SK-N-SH (cell line): ENCODE data around the gene BSG. TPM values are rescaled to one million over a fixed set of nuclear protein-coding genes. Genes with fewer than 3 reads are reported as not detected.

ENCODE experiments used
- CTCF ChIA-PET: fragments of 300-600, 350-600 bp; formaldehyde crosslinking; extraction: SDS; loops from one replicate; lab custom pipeline; 2021; lab: Yijun Ruan, JAX
- POLR2A ChIA-PET: fragments of 350-600 bp; sonication (Branson Sonifier 250); formaldehyde crosslinking; extraction: SDS; loops from one replicate; lab custom pipeline; 2020; ENCODE audit warnings: antibody characterized with exemption, inconsistent platforms; lab: Yijun Ruan, JAX
- DNase-seq: peaks from one replicate; pipeline ENCODE4 v3.0.0; 2012
- H2AFZ ChIP-seq: fragments of 200-600 bp; sonication (generic); 2 replicates; pipeline ENCODE4 v1.8.1; 2016; ENCODE audit warnings: antibody characterized with exemption, mild to moderate bottlenecking, low read depth
- H3F3A ChIP-seq: fragments of 200-600 bp; sonication (generic); replicated peaks from 2 replicates; pipeline ENCODE3; 2016; ENCODE audit warnings: antibody characterized with exemption, mild to moderate bottlenecking; ENCODE audit not compliant: insufficient read depth
- H3K27ac ChIP-seq, 2 experiments: fragments of 200-500 bp in 1 of 2; fragments of 200-600 bp in 1 of 2; sonication (Bioruptor generic) in 1 of 2; sonication (generic), shearing (Covaris generic) in 1 of 2; 2 replicates each; pipeline versions ENCODE4 v1.5.1 to v1.6.1; 2014 to 2016; ENCODE audit warnings: low read depth in 2 of 2, inconsistent platforms in 1 of 2, low read length in 1 of 2, mild to moderate bottlenecking in 1 of 2, mixed read lengths in 1 of 2
- H3K27me3 ChIP-seq: fragments of 200-600 bp; sonication (generic), shearing (Covaris generic); 2 replicates; pipeline ENCODE4 v1.6.1; 2016; ENCODE audit warnings: mixed run types; ENCODE audit not compliant: insufficient read depth
- H3K36me3 ChIP-seq, 2 experiments: fragments of 200-500 bp in 1 of 2; fragments of 200-600 bp in 1 of 2; sonication (Bioruptor generic) in 1 of 2; sonication (generic) in 1 of 2; replicated peaks in 1 of 2; 2 replicates each; pipeline versions ENCODE3 to v1.5.1; 2014 to 2016; ENCODE audit warnings: low read length in 1 of 2, mild to moderate bottlenecking in 1 of 2; ENCODE audit not compliant: insufficient read depth in 2 of 2, control insufficient read depth in 1 of 2
- H3K4me1 ChIP-seq, 2 experiments: fragments of 200-500 bp in 1 of 2; fragments of 200-600 bp in 1 of 2; sonication (Bioruptor generic) in 1 of 2; sonication (generic), shearing (Covaris generic) in 1 of 2; 2 replicates each; pipeline versions ENCODE4 v1.5.1 to v1.6.1; 2014 to 2016; ENCODE audit warnings: low read depth in 1 of 2, low read length in 1 of 2, mixed run types in 1 of 2; ENCODE audit not compliant: insufficient read depth in 2 of 2, control insufficient read depth in 1 of 2
- H3K4me2 ChIP-seq: fragments of 200-600 bp; sonication (generic), shearing (Covaris generic); 2 replicates; pipeline ENCODE4 v1.6.1; 2017; ENCODE audit warnings: mixed run types
- H3K4me3 ChIP-seq, 2 experiments: fragments of 200-500 bp in 1 of 2; fragments of 200-600 bp in 1 of 2; sonication (Bioruptor generic) in 1 of 2; sonication (generic), shearing (Covaris generic) in 1 of 2; 2 replicates each; pipeline versions ENCODE4 v1.5.1 to v1.8.1; 2014 to 2016; ENCODE audit warnings: low read depth in 2 of 2, inconsistent platforms in 1 of 2, low read length in 1 of 2, mild to moderate bottlenecking in 1 of 2, mixed read lengths in 1 of 2, moderate library complexity in 1 of 2
- H3K79me2 ChIP-seq: fragments of 200-600 bp; sonication (generic); 2 replicates; pipeline ENCODE4 v1.8.1; 2017; ENCODE audit warnings: mild to moderate bottlenecking; ENCODE audit not compliant: insufficient read depth
- H3K9ac ChIP-seq: fragments of 200-600 bp; sonication (generic); 2 replicates; pipeline ENCODE4 v1.6.1; 2017; ENCODE audit warnings: mixed run types
- H3K9me2 ChIP-seq: fragments of 200-600 bp; sonication (generic); 2 replicates; pipeline ENCODE4 v1.6.1; 2017; ENCODE audit warnings: mixed run types
- H3K9me3 ChIP-seq: fragments of 200-600 bp; sonication (generic); 2 replicates; pipeline ENCODE4 v1.6.1; 2017; ENCODE audit warnings: mixed run types, mild to moderate bottlenecking, moderate library complexity
- H4K20me1 ChIP-seq: fragments of 200-600 bp; sonication (generic); 2 replicates; pipeline ENCODE4 v1.6.1; 2017; ENCODE audit warnings: mild to moderate bottlenecking, mixed run types; ENCODE audit not compliant: insufficient read depth
- CTCF ChIP-seq: fragments of 200-600 bp; sonication (generic); IDR thresholded peaks from 2 replicates; pipeline ENCODE4 v1.6.1; 2017; ENCODE audit warnings: antibody characterized with exemption, mild to moderate bottlenecking, moderate library complexity
- EZH2phosphoT487 ChIP-seq: fragments of 200-600 bp; sonication (generic); IDR thresholded peaks from 2 replicates; pipeline ENCODE4 v1.6.1; 2017; ENCODE audit warnings: low read depth, mixed run types, mild to moderate bottlenecking, antibody characterized with exemption, moderate library complexity, borderline replicate concordance
- FOXM1 ChIP-seq: IDR thresholded peaks from 2 replicates; pipeline ENCODE4 v1.4.0; 2012; ENCODE audit warnings: low read depth, mild to moderate bottlenecking
- GATA2 ChIP-seq: sonication (generic); formaldehyde crosslinking; IDR thresholded peaks from 2 replicates; pipeline ENCODE4 v1.5.0; 2020; ENCODE audit warnings: mild to moderate bottlenecking, missing genetic modification reagents
- IRF3 ChIP-seq: fragments of 150-350 bp; IDR thresholded peaks from 2 replicates; pipeline ENCODE4 v1.6.1; 2016; ENCODE audit warnings: mild to moderate bottlenecking, low read depth, low read length
- JUND ChIP-seq: IDR thresholded peaks from 2 replicates; pipeline ENCODE4 v1.4.0; 2012
- NRF1 ChIP-seq: IDR thresholded peaks from 2 replicates; pipeline ENCODE4 v1.6.1; 2012; ENCODE audit warnings: low read depth, mild to moderate bottlenecking, low read length
- POLR2AphosphoS5 ChIP-seq: IDR thresholded peaks from 2 replicates; pipeline ENCODE4 v1.6.1; 2012; ENCODE audit warnings: low read depth, low read length
- REST ChIP-seq: IDR thresholded peaks from 2 replicates; pipeline ENCODE4 v1.6.1; 2012; ENCODE audit warnings: mild to moderate bottlenecking, low read depth, low read length, moderate library complexity
- RXRA ChIP-seq: IDR thresholded peaks from 2 replicates; pipeline ENCODE4 v1.4.0; 2012; ENCODE audit warnings: low read depth, mild to moderate bottlenecking, borderline replicate concordance
- SIN3A ChIP-seq: IDR thresholded peaks from 2 replicates; pipeline ENCODE4 v1.6.1; 2012; ENCODE audit warnings: low read depth, mild to moderate bottlenecking, low read length, moderate library complexity, borderline replicate concordance
- SMC3 ChIP-seq: IDR thresholded peaks from 2 replicates; pipeline ENCODE4 v1.6.1; 2012; ENCODE audit warnings: low read depth, low read length, improper control_type of control experiment
- TAF1 ChIP-seq: IDR thresholded peaks from 2 replicates; pipeline ENCODE4 v1.6.1; 2012; ENCODE audit warnings: low read depth, mild to moderate bottlenecking, low read length, moderate library complexity, borderline replicate concordance
- TCF12 ChIP-seq: IDR thresholded peaks from 2 replicates; pipeline ENCODE4 v1.4.0; 2012
- YY1 ChIP-seq: IDR thresholded peaks from 2 replicates; pipeline ENCODE4 v1.4.0; 2012; ENCODE audit warnings: low read depth, mild to moderate bottlenecking
- WGBS: methylation state at CpG from one replicate; pipeline ENCODE4 v1.1.6; 2017; ENCODE audit warnings: low lambda C conversion rate; 5-methylcytosine and 5-hydroxymethylcytosine counted together
- polyA plus RNA-seq, 3 experiments: library from polyadenylated mRNA; depleted of rRNA; stranded (reverse); fragments of >200 nt; gene quantifications; 2 replicates each; pipeline ENCODE4 v1.2.3, GENCODE V29; 2012
- TF ChIP-seq, protein P1 (sequence below): IDR thresholded peaks from 2 replicates; pipeline ENCODE4 v1.4.0; 2012; ENCODE audit warnings: low read depth, borderline replicate concordance
- TF ChIP-seq, protein P2 (sequence below): IDR thresholded peaks from 2 replicates; pipeline ENCODE4 v1.4.0; 2012; ENCODE audit warnings: low read depth, borderline replicate concordance
- TF ChIP-seq, protein P3 (sequence below): fragments of 150-350 bp; IDR thresholded peaks from 2 replicates; pipeline ENCODE4 v1.6.1; 2017; ENCODE audit warnings: antibody characterized with exemption, low read length, low read depth, borderline replicate concordance
- TF ChIP-seq, protein P4 (sequence below): IDR thresholded peaks from 2 replicates; pipeline ENCODE4; 2012

The BSG gene
- polyA plus RNA-seq, 1 of the 3 experiments (the other 2 are of a cell fraction) = 835 TPM

DNA sequence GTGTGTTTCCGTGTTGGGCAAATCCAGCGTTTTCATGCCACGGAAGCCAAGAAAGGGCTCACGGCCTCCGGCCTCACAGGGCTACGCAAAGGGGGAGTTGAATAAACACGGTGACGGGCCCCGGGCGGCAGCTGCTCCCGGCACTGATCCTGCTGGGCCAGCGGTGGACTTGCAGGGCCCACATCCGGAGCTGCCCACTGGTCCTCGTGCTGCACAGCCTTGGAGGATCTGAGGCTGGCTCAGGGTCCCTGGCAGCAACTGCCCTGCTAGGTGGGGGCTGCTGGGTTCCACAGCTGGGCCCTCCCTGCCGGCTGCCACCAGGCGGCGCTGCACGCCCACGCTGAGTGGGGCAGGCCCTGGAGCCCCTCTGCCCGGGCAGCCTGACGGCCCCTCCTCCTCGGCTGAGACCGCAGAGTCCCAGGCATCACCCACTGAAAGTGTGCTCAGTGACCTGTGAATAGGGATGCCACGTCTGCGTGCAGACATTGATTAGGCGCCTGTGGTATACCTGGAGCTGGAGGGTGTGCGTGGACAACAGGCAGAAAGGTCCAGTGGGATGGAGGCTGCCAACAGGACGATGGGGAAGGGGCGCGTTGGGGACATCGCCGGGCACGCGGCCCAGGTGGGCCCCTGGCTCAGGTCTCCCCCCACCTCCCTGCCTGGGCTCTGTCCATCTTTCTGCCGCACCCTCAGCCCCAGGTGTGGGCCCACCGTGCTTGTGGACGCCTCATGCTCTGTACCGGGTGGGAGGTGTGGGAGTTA, 12.0 kb downstream of the BSG start:
- Histone ChIP-seq H3K27me3 (no peaks in the 10 kb centered on the region), H3K9me3 (no peaks in the 10 kb centered on the region), H3K9ac (no peak overlapping the region), H3F3A (peaks cover 20% of the 10 kb centered on the region), H3K4me3 (peak overlapping the region in 1 of 2 experiments; percentile 41; a peak in 1 of 4 replicates), H3K4me1 (peaks cover 4 to 16% of the 10 kb centered on the region in 2 experiments; a peak in 1 of 4 replicates), H3K27ac (no peak overlapping the region), H4K20me1 (peaks cover 47% of the 10 kb centered on the region), H2AFZ (no peak overlapping the region), H3K4me2 (no peak overlapping the region), H3K36me3 (peaks cover 0 to 28% of the 10 kb centered on the region in 2 experiments), H3K9me2 (no peaks in the 10 kb centered on the region), H3K79me2 (peaks cover 11% of the 10 kb centered on the region)
- CTCF ChIA-PET = interaction anchor here (0.6 to 2.8 kb wide), 33 partner anchors 9 to 659 kb away, joined by 3 to 30 read pairs (median 4); partner anchors contain the start of genes BSG, CDC34 and RNF126
- peak; percentile 95 for DNase-seq
- WGBS = 74% methylated on average over 31 of the region's 38 CpGs
- POLR2A ChIA-PET = interaction anchor here (0.7 kb wide), 1 partner anchor 12 kb away, joined by 3 read pairs; the partner anchor contains the start of gene BSG
- TF ChIP-seq CTCF (peak; percentile 87), GATA2 (CRISPR knock-in tag) (no peak), REST (no peak), JUND (no peak), NRF1 (no peak), SMC3 (peak; percentile 65), TAF1 (no peak), EZH2phosphoT487 (no peak), YY1 (no peak), POLR2AphosphoS5 (0 out of 2 replicates have a peak, but pooled peaks have one; percentile 9), SIN3A (no peak; the same call in 1 of the 2 replicates), TCF12 (no peak), IRF3 (no peak), FOXM1 (no peak), RXRA (no peak)
- TF ChIP-seq, protein P1, sequence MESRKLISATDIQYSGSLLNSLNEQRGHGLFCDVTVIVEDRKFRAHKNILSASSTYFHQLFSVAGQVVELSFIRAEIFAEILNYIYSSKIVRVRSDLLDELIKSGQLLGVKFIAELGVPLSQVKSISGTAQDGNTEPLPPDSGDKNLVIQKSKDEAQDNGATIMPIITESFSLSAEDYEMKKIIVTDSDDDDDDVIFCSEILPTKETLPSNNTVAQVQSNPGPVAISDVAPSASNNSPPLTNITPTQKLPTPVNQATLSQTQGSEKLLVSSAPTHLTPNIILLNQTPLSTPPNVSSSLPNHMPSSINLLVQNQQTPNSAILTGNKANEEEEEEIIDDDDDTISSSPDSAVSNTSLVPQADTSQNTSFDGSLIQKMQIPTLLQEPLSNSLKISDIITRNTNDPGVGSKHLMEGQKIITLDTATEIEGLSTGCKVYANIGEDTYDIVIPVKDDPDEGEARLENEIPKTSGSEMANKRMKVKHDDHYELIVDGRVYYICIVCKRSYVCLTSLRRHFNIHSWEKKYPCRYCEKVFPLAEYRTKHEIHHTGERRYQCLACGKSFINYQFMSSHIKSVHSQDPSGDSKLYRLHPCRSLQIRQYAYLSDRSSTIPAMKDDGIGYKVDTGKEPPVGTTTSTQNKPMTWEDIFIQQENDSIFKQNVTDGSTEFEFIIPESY = no peak
- TF ChIP-seq, protein P2, sequence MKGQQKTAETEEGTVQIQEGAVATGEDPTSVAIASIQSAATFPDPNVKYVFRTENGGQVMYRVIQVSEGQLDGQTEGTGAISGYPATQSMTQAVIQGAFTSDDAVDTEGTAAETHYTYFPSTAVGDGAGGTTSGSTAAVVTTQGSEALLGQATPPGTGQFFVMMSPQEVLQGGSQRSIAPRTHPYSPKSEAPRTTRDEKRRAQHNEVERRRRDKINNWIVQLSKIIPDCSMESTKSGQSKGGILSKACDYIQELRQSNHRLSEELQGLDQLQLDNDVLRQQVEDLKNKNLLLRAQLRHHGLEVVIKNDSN = no peak
- TF ChIP-seq, protein P3, sequence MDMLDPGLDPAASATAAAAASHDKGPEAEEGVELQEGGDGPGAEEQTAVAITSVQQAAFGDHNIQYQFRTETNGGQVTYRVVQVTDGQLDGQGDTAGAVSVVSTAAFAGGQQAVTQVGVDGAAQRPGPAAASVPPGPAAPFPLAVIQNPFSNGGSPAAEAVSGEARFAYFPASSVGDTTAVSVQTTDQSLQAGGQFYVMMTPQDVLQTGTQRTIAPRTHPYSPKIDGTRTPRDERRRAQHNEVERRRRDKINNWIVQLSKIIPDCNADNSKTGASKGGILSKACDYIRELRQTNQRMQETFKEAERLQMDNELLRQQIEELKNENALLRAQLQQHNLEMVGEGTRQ = no peak
- TF ChIP-seq, protein P4, sequence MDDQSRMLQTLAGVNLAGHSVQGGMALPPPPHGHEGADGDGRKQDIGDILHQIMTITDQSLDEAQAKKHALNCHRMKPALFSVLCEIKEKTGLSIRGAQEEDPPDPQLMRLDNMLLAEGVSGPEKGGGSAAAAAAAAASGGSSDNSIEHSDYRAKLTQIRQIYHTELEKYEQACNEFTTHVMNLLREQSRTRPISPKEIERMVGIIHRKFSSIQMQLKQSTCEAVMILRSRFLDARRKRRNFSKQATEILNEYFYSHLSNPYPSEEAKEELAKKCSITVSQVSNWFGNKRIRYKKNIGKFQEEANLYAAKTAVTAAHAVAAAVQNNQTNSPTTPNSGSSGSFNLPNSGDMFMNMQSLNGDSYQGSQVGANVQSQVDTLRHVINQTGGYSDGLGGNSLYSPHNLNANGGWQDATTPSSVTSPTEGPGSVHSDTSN = peak; percentile 30; the same call in 1 of the 2 replicates
